GM12874 (cell line): ENCODE measurements around the gene HOXD8.

Experiments used
- CTCF ChIP-seq: IDR thresholded peaks from 2 replicates; pipeline ENCODE4 v1.5.1; 2011; ENCODE audit warnings: low read depth, mild to moderate bottlenecking, control low read depth, low read length, moderate library complexity; ENCODE audit not compliant: insufficient read depth

Gene HOXD8

GRCh38 chr2:176146645-176147044 lies 17.1 kb downstream of the HOXD8 start:
- no peak for TF ChIP-seq CTCF

- TF ChIP-seq CTCF, result no peak
These were observed 17.8 kb downstream of the HOXD8 start for GRCh38 chr2:176147210-176147799.

GRCh38 chr2:176147800-176148496 lies 18.4 kb downstream of the HOXD8 start:
- no peak for TF ChIP-seq CTCF

GRCh38 chr2:176148751-176149421 lies 19.4 kb downstream of the HOXD8 start:
- no peak for TF ChIP-seq CTCF

- no peak for TF ChIP-seq CTCF
These were observed 20.0 kb downstream of the HOXD8 start for GRCh38 chr2:176149481-176149938.

GRCh38 chr2:176149939-176150583 lies 20.6 kb downstream of the HOXD8 start:
- TF ChIP-seq CTCF, result no peak
